ENCODE measurements around the gene LLGL1. TPM values are rescaled to one million over a fixed set of nuclear protein-coding genes. Genes with fewer than 3 reads are reported as not detected.

LLGL1 gene
- total RNA-seq, 1 experiment from 2014 or later: 65.0 TPM

GRCh38 chr17:18201108-18201507 is 24.3 kb upstream of the LLGL1 start:
- no CpG with 5 or more reads among the region's 4 CpGs for WGBS (ENCODE audit: extremely low coverage, insufficient read length, low lambda C conversion rate)
- Histone ChIP-seq H3K79me1 (ENCODE audit: insufficient read depth, low read depth, low read length, poor library complexity, severe bottlenecking) (peaks cover 8% of the 10 kb centered on the region), H2AK5ac (ENCODE audit: insufficient read length, low read length) (no peak overlapping the region), H3K23ac (ENCODE audit: insufficient read length, low read depth, low read length) (no peak overlapping the region), H3K4me1 (ENCODE audit: insufficient read depth, low read length) (no peaks in the 10 kb centered on the region; the same call in 1 of the 2 replicates), H3K9me3 (ENCODE audit: control insufficient read depth, low read depth, low read length) (no peaks in the 10 kb centered on the region), H2BK5ac (ENCODE audit: insufficient read length, low read length) (no peak overlapping the region), H3K9ac (ENCODE audit: extremely low read depth, insufficient read length, low read length) (peak overlapping the region; percentile 13), H4K91ac (ENCODE audit: insufficient read length, low read depth, low read length) (no peak overlapping the region), H3K23me2 (ENCODE audit: insufficient read length, low read depth, low read length, poor library complexity, severe bottlenecking) (no peaks in the 10 kb centered on the region), H4K8ac (replicated peaks; ENCODE audit: insufficient read length, low read depth, low read length) (no peak overlapping the region), H3K4ac (ENCODE audit: low read depth, low read length) (no peak overlapping the region), H3K79me2 (ENCODE audit: insufficient read depth, low read length) (peaks cover 5% of the 10 kb centered on the region; the same call in 1 of the 2 replicates), H2BK20ac (ENCODE audit: low read depth, low read length, poor library complexity, severe bottlenecking) (no peak overlapping the region), H2AFZ (ENCODE audit: low read length) (no peak overlapping the region), H2BK120ac (ENCODE audit: low read depth, low read length, poor library complexity, severe bottlenecking) (no peak overlapping the region), H3K56ac (ENCODE audit: insufficient read length, low read depth, low read length) (no peak overlapping the region), H3T11ph (ENCODE audit: low read length) (no peak overlapping the region), H3K4me2 (ENCODE audit: insufficient read depth, insufficient read length, low read length) (no peak overlapping the region), H3K14ac (ENCODE audit: insufficient read depth, low read length) (no peak overlapping the region; the same call in 1 of the 2 replicates), H2BK15ac (ENCODE audit: low read depth, low read length) (no peak overlapping the region), H4K20me1 (ENCODE audit: control insufficient read depth, insufficient read depth, insufficient read length) (no peaks in the 10 kb centered on the region), H3K18ac (ENCODE audit: insufficient read length, low read depth, low read length) (no peak overlapping the region), H2BK12ac (ENCODE audit: insufficient read length, low read depth, low read length) (no peak overlapping the region), H3K27ac (ENCODE audit: insufficient read length, low read depth, low read length) (peak overlapping the region; percentile 24), H3K27me3 (ENCODE audit: insufficient read depth, low read length) (no peaks in the 10 kb centered on the region), H4K5ac (ENCODE audit: insufficient read length, low read depth, low read length) (no peak overlapping the region)
- Mint-ChIP-seq H3K4me3 (no peak overlapping the region), H3K4me1 (peaks cover 22 to 25% of the 10 kb centered on the region in 2 experiments), H3K27ac (peak overlapping the region in 2 of 3 experiments; percentile 44 to 62; a peak in 3 of 7 replicates), H3K9me3 (no peaks in the 10 kb centered on the region), H3K27me3 (ENCODE audit: low read depth) (no peaks in the 10 kb centered on the region), H3K36me3 (ENCODE audit: insufficient read depth in 1 of 3, low read depth in 3 of 3) (peaks cover 15 to 59% (median 36%) of the 10 kb centered on the region in 3 experiments)
- DNase-seq: no peak
- no peak for TF ChIP-seq CTCF (conservative IDR thresholded peaks at IDR 0.05)

Measured in H9 (cell line).